ENCODE measurements around the gene ANKUB1. TPM values are rescaled to one million over a fixed set of nuclear protein-coding genes. Genes with fewer than 3 reads are reported as not detected.

Gene ANKUB1
- total RNA-seq, 1 experiment from 2014 or later, result not detected

- ChIA-PET POLR2A (interaction anchor here (0.9 kb wide), 1 partner anchor 973 kb away, joined by 8 read pairs; no protein-coding TSS in a partner anchor), CTCF (interaction anchor here (0.7 kb wide), 1 partner anchor 244 kb away, joined by 4 read pairs; no protein-coding TSS in a partner anchor)
- no peak overlapping the region for H3K27ac ChIP-seq (ENCODE audit: low read length)
- intact Hi-C loops (cut with micrococcal nuclease; ENCODE audit: unreplicated experiment) (no loop called here), in situ Hi-C loops (cut with HindIII; ENCODE audit: low pct_unique_long_range_greater_than_20kb, low sequenced_read_pairs) (no loop called here)
- H3K4me1 ChIP-seq (ENCODE audit: control insufficient read depth, insufficient read depth, low read length), result no peaks in the 10 kb centered on the region
- DNase-seq (ENCODE audit: low read depth, low spot score) (no peak), ATAC-seq (no peak)
- H3K36me3 ChIP-seq (ENCODE audit: control insufficient read depth, insufficient read depth, low read length), result no peaks in the 10 kb centered on the region
- TF ChIP-seq, protein P1, sequence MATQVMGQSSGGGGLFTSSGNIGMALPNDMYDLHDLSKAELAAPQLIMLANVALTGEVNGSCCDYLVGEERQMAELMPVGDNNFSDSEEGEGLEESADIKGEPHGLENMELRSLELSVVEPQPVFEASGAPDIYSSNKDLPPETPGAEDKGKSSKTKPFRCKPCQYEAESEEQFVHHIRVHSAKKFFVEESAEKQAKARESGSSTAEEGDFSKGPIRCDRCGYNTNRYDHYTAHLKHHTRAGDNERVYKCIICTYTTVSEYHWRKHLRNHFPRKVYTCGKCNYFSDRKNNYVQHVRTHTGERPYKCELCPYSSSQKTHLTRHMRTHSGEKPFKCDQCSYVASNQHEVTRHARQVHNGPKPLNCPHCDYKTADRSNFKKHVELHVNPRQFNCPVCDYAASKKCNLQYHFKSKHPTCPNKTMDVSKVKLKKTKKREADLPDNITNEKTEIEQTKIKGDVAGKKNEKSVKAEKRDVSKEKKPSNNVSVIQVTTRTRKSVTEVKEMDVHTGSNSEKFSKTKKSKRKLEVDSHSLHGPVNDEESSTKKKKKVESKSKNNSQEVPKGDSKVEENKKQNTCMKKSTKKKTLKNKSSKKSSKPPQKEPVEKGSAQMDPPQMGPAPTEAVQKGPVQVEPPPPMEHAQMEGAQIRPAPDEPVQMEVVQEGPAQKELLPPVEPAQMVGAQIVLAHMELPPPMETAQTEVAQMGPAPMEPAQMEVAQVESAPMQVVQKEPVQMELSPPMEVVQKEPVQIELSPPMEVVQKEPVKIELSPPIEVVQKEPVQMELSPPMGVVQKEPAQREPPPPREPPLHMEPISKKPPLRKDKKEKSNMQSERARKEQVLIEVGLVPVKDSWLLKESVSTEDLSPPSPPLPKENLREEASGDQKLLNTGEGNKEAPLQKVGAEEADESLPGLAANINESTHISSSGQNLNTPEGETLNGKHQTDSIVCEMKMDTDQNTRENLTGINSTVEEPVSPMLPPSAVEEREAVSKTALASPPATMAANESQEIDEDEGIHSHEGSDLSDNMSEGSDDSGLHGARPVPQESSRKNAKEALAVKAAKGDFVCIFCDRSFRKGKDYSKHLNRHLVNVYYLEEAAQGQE (IDR thresholded peaks at IDR 0.05; ENCODE audit: insufficient read depth in 1 of 2, low read depth in 2 of 2, low read length in 1 of 2), result no peak
- TF ChIP-seq CTCF (IDR thresholded peaks at IDR 0.05), result no peak
- TF ChIP-seq SIN3A (IDR thresholded peaks at IDR 0.05; ENCODE audit: borderline replicate concordance, insufficient read depth, low read depth, low read length), result no peak
- TF ChIP-seq POLR2AphosphoS5 (IDR thresholded peaks at IDR 0.05; ENCODE audit: low read depth, low read length), result no peak
- TF ChIP-seq TCF7L2 (IDR thresholded peaks at IDR 0.05; ENCODE audit: low read depth, low read length), result no peak
- no peak overlapping the region for H3K4me3 ChIP-seq (ENCODE audit: low read depth in 2 of 2, low read length in 2 of 2)
- BruUV-seq (replicated peaks), result no TSS peak
- H3K9me3 ChIP-seq (ENCODE audit: control insufficient read depth, insufficient read depth, low read depth, low read length), result peaks cover 26% of the 10 kb centered on the region
- no peaks in the 10 kb centered on the region for H3K27me3 ChIP-seq (ENCODE audit: control insufficient read depth, insufficient read depth, low read length)
These were observed 68.6 kb downstream of the ANKUB1 start for GRCh38 chr3:149723781-149724180.

DNA sequence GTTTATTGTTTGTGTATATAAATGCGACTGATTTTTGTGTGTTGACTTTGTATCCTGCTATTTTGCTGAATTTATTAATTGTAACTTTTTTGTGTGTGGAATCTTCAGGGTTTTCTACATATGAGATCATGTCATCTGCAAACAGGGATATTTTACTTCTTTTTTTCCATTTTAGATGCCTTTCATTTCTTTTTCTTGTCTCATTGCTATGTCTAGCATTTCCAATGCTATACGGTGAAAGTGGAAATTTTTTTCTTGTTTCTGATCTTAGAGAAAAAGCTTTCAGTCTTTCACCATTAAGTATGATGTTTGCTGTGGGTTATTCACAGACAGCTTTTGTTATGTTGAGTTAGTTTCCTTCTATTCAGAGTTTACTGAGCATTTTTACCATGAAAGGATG, 71.4 kb downstream of the ANKUB1 start:
- no peak for ATAC-seq
- intact Hi-C loops (cut with micrococcal nuclease; ENCODE audit: unreplicated experiment) (no loop called here), in situ Hi-C loops (cut with HindIII; ENCODE audit: low pct_unique_long_range_greater_than_20kb, low sequenced_read_pairs) (no loop called here)
- H3K27ac ChIP-seq (ENCODE audit: low read length), result no peak overlapping the region
- POLR2A ChIA-PET, result no interaction called here
- TF ChIP-seq TCF7L2 (IDR thresholded peaks at IDR 0.05; ENCODE audit: low read depth, low read length) (no peak), SIN3A (IDR thresholded peaks at IDR 0.05; ENCODE audit: borderline replicate concordance, insufficient read depth, low read depth, low read length) (no peak), CTCF (IDR thresholded peaks at IDR 0.05) (no peak), POLR2AphosphoS5 (IDR thresholded peaks at IDR 0.05; ENCODE audit: low read depth, low read length) (no peak)
- TF ChIP-seq, protein P1 (IDR thresholded peaks at IDR 0.05; ENCODE audit: insufficient read depth in 1 of 2, low read depth in 2 of 2, low read length in 1 of 2), result no peak
- no peak overlapping the region for H3K4me3 ChIP-seq (ENCODE audit: low read depth in 2 of 2, low read length in 2 of 2)
- H3K36me3 ChIP-seq (ENCODE audit: control insufficient read depth, insufficient read depth, low read length), result no peaks in the 10 kb centered on the region
- BruUV-seq (replicated peaks), result no TSS peak
- H3K4me1 ChIP-seq (ENCODE audit: control insufficient read depth, insufficient read depth, low read length), result peaks cover 8% of the 10 kb centered on the region; the same call in 1 of the 2 replicates
- H3K9me3 ChIP-seq (ENCODE audit: control insufficient read depth, insufficient read depth, low read depth, low read length), result peaks cover 26% of the 10 kb centered on the region
- CTCF ChIA-PET, result interaction anchor here (0.7 kb wide), 1 partner anchor 62 kb away, joined by 4 read pairs; no protein-coding TSS in a partner anchor
- no peak for DNase-seq (ENCODE audit: low read depth, low spot score)
- H3K27me3 ChIP-seq (ENCODE audit: control insufficient read depth, insufficient read depth, low read length), result no peaks in the 10 kb centered on the region

Data from Panc1 (cell line).